GM12864 (cell line): Measurements from ENCODE around the gene UNC5C.

Experiments used
- DNase-seq: peaks from one replicate; pipeline ENCODE4 v3.0.0-alpha.2; 2011; ENCODE audit warnings: low read depth
- H3K4me3 ChIP-seq: 2 replicates; pipeline ENCODE4 v1.5.1; 2011; ENCODE audit warnings: mild to moderate bottlenecking, low read depth, low read length, control low read depth
- TF ChIP-seq, protein P1 (sequence below): IDR thresholded peaks from 2 replicates; pipeline ENCODE4 v1.5.1; 2011; ENCODE audit warnings: low read depth, mild to moderate bottlenecking, moderate library complexity, low read length, control low read depth, inconsistent platforms; ENCODE audit errors: missing control alignments

The UNC5C gene

DNA sequence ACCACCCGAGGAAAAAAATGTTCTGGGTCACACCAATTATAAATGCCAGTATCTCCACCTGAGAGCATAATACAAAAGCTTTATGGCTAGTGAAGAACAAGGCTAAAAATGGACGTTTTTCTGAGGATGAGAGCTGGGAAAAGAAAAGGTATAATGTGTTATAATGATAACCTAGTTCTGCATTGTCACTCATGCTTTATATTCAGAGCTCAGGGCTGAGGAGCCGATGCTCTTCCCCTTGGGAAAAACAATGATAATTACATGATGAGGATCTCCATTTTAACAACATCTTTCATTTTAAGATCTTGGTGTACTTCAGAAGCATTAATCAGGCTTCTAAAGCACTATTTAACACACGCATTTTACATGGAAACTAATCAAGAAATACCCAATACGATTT is 333.7 kb downstream of the UNC5C start:
- TF ChIP-seq, protein P1, sequence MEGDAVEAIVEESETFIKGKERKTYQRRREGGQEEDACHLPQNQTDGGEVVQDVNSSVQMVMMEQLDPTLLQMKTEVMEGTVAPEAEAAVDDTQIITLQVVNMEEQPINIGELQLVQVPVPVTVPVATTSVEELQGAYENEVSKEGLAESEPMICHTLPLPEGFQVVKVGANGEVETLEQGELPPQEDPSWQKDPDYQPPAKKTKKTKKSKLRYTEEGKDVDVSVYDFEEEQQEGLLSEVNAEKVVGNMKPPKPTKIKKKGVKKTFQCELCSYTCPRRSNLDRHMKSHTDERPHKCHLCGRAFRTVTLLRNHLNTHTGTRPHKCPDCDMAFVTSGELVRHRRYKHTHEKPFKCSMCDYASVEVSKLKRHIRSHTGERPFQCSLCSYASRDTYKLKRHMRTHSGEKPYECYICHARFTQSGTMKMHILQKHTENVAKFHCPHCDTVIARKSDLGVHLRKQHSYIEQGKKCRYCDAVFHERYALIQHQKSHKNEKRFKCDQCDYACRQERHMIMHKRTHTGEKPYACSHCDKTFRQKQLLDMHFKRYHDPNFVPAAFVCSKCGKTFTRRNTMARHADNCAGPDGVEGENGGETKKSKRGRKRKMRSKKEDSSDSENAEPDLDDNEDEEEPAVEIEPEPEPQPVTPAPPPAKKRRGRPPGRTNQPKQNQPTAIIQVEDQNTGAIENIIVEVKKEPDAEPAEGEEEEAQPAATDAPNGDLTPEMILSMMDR: no peak
- DNase-seq: no peak
- no peak overlapping the region for H3K4me3 ChIP-seq

DNA sequence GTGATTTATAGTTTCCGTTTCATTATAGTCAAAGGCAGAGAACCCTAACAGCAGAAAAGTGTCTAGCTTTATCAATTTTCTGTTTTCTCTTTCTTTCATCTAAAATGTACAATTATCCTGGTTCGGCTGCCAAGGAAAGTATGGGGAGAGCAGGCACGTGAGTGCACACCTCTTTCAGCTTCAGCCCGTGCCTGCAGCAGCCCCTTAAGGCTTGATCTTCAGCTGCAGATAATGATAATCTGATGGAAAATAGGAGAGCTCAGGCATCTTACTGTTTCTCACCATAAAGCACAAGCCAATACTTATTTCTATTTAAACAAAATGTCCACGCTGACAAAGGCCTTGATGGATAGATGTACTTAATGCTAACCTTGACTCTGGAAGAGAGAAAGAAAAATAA is 334.4 kb downstream of the UNC5C start:
- TF ChIP-seq, protein P1: no peak
- H3K4me3 ChIP-seq: no peak overlapping the region
- no peak for DNase-seq

DNA sequence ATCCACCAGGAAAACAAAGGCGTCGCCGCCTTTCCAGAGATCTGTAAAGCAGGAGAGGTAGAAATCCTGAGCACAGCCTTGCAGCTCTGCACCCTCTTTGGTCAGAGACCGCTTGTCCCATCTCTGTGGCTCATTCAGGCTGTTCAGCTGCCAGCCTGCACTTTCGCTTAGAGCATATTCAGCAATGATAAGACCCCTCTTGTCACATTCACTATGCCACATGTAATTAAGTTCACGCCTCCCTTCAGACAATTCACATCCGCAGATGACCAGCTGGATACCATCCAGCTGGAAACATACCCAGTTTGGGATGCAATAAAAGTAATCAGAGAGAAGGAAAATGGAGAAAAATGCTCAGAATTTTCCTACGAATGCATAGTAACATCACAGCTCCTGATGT is 335.4 kb downstream of the UNC5C start:
- TF ChIP-seq, protein P1: no peak
- no peak overlapping the region for H3K4me3 ChIP-seq
- no peak for DNase-seq

GRCh38 chr4:95212692-95213091 is 336.1 kb downstream of the UNC5C start:
- H3K4me3 ChIP-seq: no peak overlapping the region
- TF ChIP-seq, protein P1: no peak
- DNase-seq: no peak

DNA sequence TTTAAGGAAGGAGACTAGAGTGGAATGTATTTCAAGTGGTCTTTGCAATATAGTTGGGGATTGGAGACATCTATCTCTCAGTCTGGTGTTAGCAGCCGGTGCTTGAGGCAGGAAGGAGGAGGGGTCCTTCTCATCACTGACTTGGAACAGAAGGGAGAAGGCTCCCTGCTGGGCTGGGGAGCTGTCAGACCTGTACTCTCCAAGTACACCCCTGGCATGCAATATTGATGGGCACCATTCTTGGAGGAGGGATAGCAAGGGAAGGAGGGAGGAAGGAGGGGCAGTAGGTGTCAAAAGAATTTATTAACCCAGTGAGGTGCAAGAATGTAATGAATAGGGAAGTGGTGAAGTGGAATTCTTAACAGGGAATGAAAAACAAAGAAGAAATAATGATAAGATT is 338.8 kb downstream of the UNC5C start:
- H3K4me3 ChIP-seq: no peak overlapping the region
- DNase-seq: no peak
- TF ChIP-seq, protein P1: no peak

DNA sequence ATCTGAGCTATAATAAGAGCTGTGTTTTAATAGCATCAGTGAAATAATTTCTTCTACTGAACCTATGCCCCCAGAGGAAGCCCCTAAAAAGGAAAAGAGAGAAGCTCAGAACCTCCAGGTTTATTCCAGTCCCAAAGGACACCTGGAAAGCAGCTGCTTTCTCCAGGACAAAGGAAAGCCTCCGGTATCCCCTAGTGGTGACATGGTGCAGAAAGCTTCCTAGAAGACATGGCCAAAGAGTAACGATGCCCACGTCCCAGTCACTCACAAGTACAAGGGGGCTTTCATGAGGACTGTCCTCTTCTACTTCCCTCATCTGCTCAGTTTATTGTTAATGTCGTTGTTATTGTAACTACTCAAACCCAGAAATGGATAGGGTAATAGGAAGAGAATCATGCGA is 343.9 kb downstream of the UNC5C start:
- TF ChIP-seq, protein P1: peak; percentile 20
- H3K4me3 ChIP-seq: no peak overlapping the region
- DNase-seq: no peak

DNA sequence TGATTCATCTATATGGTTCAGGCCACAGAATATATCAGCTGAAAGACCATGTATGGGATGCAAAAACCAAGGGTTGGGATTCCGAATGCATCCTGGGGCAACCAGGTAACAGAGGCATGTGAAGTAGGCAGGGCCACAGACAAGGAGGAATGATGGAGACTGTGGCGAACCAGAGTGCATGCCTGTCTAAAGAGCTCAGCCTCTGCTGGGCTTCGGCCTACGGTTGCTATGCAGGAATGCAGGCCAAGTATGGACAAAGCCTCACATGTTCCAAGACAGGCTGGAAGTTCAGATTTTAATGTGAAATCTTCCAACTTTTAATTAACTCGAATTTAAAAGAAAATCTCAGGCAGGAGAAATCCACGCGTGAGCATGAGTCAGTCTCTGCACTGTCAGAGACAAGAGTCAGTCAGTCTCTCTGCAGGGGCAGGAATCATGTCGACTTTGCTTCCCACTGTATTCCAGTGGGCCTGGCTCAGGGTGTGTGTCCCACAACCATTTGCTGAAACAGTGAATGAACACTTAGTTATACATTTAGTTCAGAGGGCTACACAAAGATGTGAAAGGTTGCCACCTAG is 344.4 kb downstream of the UNC5C start:
- DNase-seq: no peak
- TF ChIP-seq, protein P1: no peak
- H3K4me3 ChIP-seq: no peak overlapping the region
